Activated T-helper 1 cell treated with Interleukin-2 at 50 U/mL for 16 hours (primary cell): ENCODE results near the gene PIKFYVE.
"Not testable (repeated sequence)": the region's sequence is repeated elsewhere in the genome, so short reads cannot be mapped to it uniquely, and the experiment has no call there.

ENCODE experiments used
- DNase-seq: peaks from one replicate; pipeline ENCODE4 v3.0.0-alpha.2; 2020; ENCODE audit warnings: low read depth

Gene PIKFYVE

GRCh38 chr2:208304695-208305094 is 38.6 kb downstream of the PIKFYVE start:
- no peak for DNase-seq

DNA sequence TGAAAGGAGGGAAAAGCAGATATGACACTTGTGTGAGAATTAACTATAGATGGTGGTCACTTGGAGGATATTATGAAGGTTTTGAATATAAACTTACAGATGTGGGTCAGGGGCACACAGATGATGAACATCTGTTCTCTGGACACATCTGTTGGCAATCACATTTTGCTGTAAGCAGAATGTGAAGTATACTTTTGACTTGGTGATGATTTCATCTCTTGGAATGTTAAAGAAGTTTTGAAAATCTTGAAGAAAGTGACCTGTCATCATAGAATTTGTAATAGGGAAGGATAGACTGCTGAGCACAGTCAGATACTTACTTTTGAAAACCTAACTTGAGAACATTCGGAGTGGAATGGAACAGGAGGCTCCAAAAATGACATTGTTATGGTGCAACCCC is 40.2 kb downstream of the PIKFYVE start:
- no peak for DNase-seq

- DNase-seq: no peak
These were observed 45.3 kb downstream of the PIKFYVE start for GRCh38 chr2:208311321-208311720.

DNA sequence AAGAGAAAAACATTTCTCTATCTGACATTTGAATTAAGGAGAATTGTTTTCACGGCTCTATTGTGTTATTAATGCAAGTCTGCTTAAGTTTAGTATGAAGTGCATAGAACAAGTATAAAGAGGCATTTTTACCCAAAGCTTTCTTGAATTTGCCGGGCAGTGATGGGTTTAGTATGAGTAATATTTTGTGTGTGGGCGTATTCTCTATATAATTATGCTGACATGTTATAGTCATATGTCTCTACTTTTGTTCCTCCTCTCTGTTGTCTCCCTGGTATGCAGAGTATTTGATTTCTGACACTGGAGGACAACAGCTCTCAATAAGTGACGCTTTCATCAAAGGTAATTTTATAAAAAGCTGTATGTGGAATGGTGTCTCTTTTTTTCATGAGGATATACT is 45.9 kb downstream of the PIKFYVE start:
- no peak for DNase-seq

DNA sequence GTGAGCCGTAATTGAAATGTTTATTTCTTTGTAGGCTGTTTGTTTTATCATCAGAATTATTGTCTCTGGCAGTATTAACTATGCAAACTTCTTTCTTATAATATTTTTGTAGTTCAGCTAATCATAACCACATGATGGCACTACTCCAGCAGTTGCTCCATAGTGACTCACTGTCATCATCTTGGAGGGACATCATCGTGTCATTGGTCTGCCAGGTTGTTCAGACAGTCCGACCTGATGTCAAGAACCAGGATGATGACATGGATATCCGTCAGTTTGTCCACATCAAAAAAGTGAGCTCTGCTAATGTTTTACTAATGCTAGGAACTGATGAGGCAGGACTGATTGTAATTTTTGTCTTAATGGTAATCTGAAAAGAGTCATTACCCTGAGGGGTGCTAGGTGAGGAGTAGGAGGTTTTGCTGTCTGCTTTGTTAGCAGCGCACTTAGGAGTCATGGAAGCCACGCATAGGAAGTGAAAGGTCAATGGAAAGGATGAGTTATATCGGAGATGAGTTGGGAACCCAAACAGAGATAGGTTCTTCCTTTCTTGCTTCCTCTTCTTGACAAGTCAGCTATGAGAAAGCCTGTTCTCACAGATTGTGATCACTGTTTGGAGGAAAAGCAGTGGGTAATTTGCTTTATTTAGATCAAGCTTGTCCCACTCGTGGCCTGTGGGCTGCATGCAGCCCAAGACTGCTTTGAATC is 49.2 kb downstream of the PIKFYVE start:
- DNase-seq: no peak

- no peak for DNase-seq
These were observed 52.1 kb downstream of the PIKFYVE start for GRCh38 chr2:208318127-208318526.

GRCh38 chr2:208319391-208319790 is 53.3 kb downstream of the PIKFYVE start:
- DNase-seq: no peak

GRCh38 chr2:208320686-208321085 is 54.6 kb downstream of the PIKFYVE start:
- DNase-seq: no peak

GRCh38 chr2:208326016-208326415 is 60.0 kb downstream of the PIKFYVE start:
- DNase-seq: no peak

- DNase-seq: no peak
These were observed 63.4 kb downstream of the PIKFYVE start for GRCh38 chr2:208329485-208329884.

DNA sequence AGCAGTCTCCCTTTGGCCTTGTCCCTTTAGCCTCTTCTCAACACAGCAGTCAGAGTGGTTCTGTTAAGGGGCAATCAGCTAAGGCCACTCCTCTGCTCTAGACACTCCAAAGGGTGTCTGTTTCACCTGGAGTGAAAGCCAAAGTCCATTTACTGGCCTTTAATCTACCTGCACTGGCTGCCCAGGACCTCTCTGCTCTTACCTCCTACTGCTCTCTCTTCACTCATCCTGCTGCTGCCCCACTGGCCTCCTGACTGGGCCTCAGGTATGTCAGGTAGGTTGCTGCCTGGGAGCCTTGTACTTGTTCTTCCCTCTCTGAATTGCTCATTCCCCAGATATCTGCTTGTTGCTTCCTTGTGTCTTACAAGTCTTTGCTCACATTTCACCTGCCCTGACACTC is 68.2 kb downstream of the PIKFYVE start:
- no peak for DNase-seq

- DNase-seq: no peak
These were observed 80.7 kb downstream of the PIKFYVE start for GRCh38 chr2:208346756-208347155.

DNA sequence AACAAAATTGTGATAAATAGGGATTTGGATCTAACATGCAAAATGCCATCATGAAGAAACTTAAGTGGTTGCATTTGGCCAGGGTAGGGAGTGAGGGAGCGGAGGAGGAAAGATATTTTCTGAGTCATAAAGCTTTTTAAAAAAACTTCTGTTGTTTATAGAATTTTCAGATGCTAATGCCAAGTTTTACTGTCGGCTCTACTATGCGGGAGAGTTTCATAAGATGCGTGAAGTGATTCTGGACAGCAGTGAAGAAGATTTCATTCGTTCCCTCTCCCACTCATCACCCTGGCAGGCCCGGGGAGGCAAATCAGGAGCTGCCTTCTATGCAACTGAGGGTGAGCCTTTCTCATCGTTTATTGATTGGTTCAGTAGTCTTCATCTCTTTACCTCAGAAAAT is 84.6 kb downstream of the PIKFYVE start:
- DNase-seq: no peak

DNA sequence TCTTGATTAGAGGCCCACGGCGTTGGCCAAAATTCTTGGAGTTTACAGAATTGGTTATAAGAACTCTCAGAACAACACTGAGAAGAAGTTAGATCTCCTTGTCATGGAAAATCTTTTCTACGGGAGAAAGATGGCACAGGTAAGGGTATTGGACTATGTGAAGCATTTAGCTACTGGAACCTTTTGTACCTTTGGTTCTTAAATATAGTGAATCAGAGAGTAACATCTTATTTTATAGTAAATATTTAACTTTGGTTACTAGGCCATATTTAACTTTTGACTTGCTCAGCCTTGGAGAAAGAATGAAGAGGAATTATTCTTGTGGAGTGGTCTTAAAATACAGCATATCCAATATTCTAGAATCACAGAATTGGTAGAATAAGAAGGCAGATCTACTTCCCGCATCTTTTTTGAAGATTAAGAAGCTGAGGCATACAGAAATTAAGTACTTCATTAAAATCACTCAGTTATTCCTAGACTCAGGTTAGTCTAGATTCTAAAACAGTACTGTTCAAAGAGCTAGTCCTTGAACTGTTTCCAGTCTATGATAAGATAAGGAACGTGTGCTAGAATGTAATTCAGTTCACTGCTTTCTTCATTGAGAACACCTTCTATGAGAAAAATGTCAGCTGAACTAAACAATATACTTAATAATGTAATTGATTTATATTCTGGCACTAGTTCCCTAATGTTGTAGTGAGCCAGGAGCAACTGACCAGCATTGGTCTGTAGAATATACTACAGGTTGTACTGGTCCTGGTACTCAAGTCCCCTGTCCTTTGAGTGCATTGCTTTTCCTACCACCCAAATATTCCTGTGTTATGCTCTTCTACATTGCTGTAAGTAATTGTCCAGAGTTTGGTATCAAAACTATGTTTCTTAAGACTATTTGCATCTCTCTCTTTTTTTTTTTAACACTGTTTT is 86.9 kb downstream of the PIKFYVE start:
- no peak for DNase-seq

- DNase-seq: no peak
These were observed 88.9 kb downstream of the PIKFYVE start for GRCh38 chr2:208354964-208355381.

DNA sequence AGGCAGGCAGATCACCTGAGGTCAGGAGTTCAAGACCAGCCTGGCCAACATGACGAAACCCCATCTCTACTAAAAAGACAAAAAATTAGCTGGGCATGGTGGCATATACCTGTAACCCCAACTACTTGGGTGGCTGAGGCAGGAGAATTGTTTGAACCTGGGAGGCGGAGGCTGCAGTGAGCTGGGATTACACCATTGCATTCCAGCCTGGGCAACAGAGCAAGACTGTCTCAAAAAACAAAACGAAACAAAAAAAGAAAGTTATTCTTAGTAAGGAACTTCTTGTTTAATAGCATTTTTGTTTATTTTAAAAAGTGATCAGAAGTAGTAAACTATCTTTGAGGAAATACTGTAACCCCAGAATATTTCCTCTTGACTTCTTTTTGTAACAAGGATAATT is 90.4 kb downstream of the PIKFYVE start:
- DNase-seq: not testable (repeated sequence)

DNA sequence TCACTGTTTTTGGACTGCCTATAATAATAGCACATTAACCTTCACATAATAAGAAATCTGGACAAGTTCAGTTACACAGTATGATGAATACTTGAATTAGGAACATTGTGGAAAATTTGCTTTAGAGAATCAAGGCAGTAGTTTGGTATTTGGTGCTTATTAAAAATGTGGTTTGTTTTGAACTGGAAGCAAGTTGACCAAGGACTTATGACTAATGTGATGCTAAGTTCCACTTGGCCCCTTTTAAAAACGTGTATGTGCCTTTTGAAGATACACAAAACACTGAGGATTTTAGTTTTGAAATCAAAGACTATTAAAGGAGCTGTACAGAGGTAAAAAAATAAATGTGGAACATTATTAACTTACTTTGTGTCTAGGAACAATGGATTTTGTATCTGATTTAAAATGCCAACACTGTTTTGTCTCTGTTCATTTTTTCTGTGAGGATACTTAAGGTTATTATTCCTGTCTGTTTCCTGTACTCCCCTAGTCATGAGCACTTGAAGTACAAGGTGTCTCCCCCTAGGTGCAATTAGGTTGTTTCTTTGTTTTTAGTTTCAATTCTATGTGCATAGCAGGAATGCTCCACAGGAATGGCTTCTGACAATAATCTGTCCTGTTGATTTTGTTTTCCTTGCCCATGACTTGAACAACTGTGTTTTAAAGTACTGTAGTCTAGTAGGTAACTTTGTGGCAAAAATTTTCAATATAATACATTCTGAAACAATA is 91.0 kb downstream of the PIKFYVE start:
- no peak for DNase-seq

GRCh38 chr2:208358758-208359631 is 92.9 kb downstream of the PIKFYVE start:
- DNase-seq: no peak

DNA sequence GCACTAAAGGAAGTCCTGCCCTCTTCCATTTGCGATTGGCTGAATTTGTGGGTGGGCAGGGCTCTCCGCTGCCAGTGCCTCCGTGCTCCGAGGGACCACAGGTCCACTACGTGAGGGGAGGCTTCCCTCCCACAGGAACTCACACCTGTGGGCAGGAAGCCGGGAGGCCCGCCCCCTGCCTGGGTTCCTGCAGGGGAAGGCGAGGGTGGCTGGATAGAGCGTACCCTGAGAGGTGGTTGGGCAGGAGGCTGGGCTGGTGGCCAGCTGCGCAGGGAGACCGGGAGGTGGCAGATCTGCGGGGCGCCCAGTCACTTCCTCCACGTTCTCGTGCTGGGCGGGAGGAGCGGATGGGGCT is 93.6 kb downstream of the PIKFYVE start:
- DNase-seq: no peak

DNA sequence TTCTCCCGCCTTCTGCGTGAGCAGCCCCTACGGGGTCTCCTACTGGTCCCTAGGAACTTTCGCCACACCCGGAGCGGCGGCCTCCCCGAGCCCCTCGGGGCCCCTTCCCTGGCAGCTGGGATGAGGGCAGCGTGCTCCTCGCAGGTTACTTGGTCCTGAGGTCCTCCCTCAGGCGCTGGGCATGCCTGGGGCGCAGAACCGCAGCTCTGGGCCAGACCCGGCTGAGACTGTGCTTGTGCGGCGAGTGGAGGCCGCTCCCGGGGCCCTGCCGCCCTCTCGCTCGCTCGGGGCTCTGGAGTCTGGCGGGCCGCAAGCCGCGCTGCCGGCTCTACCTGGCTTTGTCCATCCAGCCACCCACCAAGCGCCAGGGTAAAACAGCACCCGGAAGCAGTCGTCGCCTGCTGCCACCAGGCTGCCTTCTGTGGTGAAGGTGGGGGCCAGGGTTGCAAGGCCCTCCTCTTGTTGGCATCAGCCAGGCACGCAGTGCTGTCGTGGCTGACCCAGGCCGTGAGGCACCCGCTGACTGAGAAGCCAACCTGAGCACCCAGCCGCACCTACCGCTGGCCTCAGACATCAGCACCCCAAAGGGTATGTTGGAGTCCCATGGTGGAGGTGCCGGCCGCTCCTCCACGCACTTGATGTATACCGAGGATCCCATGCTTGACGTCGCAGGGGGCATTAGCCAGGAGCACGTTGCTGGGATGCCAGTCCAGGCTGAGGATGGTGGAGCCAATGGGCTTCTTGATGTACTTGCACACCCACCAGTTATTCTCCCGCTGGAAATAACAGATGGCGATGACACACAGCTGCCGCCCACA is 94.4 kb downstream of the PIKFYVE start:
- DNase-seq: no peak

GRCh38 chr2:208361077-208361441 is 95.0 kb downstream of the PIKFYVE start:
- no peak for DNase-seq
